GM18951 (cell line): Measurements from ENCODE around the gene ATRNL1.
"Not testable (repeated sequence)": the region's sequence is repeated elsewhere in the genome, so short reads cannot be mapped to it uniquely, and the experiment has no call there.

Source experiments
- POLR2A ChIP-seq: IDR thresholded peaks from 4 replicates; pipeline ENCODE4 v1.6.1; 2011; ENCODE audit warnings: mild to moderate bottlenecking; ENCODE audit not compliant: insufficient read length, insufficient read depth; ENCODE audit errors: extremely low read depth
- in situ Hi-C: fragments of 300-500 bp; cut with MboI; formaldehyde crosslinking; loops from one replicate; pipeline ENCODE4 v1.12.0; 2022; ENCODE audit warnings: low sequenced_read_pairs, mixed read lengths, inconsistent platforms; ENCODE audit not compliant: unreplicated experiment

ATRNL1 gene

GRCh38 chr10:115762029-115762428, 668.9 kb downstream of the ATRNL1 start:
- TF ChIP-seq POLR2A: no peak
- in situ Hi-C loops: no loop called here

DNA sequence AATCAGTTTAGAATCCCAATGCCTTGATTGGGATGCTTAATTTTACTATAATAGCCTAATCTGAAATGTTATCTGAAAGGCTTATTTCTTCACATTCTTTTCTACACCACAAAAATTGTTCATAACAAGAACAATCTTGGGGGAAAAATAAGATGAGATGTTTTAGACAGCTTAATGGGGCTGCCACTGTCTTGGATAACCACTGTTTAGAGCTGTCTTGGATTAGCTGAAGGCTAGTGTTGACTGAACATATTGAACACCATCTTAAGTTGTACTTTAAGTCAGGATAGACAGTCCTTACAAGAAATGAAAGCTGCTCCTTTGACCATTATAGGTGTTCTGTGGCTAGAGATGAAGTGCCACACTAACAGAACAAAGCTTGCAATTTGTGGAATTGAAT, 678.6 kb downstream of the ATRNL1 start:
- TF ChIP-seq POLR2A: no peak
- in situ Hi-C loops: no loop called here

- TF ChIP-seq POLR2A: no peak
- in situ Hi-C loops: no loop called here
Observed at GRCh38 chr10:115772606-115773005, 679.4 kb downstream of the ATRNL1 start.

- TF ChIP-seq POLR2A: no peak
- in situ Hi-C loops: no loop called here
Observed at GRCh38 chr10:115773832-115774231, 680.7 kb downstream of the ATRNL1 start.

GRCh38 chr10:115774721-115775120, 681.6 kb downstream of the ATRNL1 start:
- in situ Hi-C loops: no loop called here
- TF ChIP-seq POLR2A: no peak

- in situ Hi-C loops: no loop called here
- TF ChIP-seq POLR2A: no peak
Observed at GRCh38 chr10:115777646-115778045, 684.5 kb downstream of the ATRNL1 start.

- in situ Hi-C loops: no loop called here
- no peak for TF ChIP-seq POLR2A
Observed at GRCh38 chr10:115790220-115790619, 697.1 kb downstream of the ATRNL1 start.

- in situ Hi-C loops: no loop called here
- TF ChIP-seq POLR2A: no peak
Observed at GRCh38 chr10:115795964-115796363, 702.8 kb downstream of the ATRNL1 start.

GRCh38 chr10:115801457-115801856, 708.3 kb downstream of the ATRNL1 start:
- in situ Hi-C loops: loop anchor here (25.0 kb wide), 1 partner anchor 586 kb away; no protein-coding TSS in a partner anchor
- TF ChIP-seq POLR2A: no peak

DNA sequence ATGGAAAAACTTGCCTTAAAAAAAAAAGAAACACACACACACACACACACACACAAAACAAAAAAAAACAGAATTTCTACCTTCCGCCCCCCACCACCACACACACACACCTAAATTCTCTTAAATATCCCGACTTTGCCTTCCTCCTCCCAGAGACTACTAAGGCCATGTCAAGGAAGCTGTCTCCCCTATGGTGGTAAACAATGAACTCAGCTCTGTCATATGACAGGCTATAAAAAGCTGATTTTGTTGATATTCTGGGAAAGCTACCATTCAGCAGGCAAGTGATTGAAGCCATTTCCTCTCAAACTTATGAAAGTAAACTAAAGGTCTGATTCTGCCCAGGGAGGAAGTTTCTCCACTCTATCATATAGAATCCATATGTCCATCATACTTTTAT, 708.8 kb downstream of the ATRNL1 start:
- TF ChIP-seq POLR2A: no peak
- in situ Hi-C loops: loop anchor here (25.0 kb wide), 1 partner anchor 585 kb away; no protein-coding TSS in a partner anchor

DNA sequence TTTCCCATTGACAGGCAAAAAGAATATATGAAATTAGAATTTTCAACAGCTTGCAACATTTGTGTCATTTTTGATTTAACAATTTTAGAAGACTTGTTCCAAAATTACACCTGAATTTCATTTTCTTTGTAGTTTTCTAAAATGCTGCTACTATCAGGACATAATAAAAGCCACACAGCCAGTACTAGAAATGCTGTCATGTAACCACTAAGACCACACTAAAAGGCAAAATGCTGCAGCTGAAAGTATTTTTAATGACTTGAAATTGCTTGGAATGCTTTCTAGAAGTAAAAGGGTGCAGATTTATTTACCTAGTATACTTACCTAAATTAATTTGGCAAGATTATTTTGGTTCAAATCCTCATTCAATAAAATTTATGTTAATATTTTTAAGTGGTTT, 709.7 kb downstream of the ATRNL1 start:
- in situ Hi-C loops: loop anchor here (25.0 kb wide), 1 partner anchor 584 kb away; no protein-coding TSS in a partner anchor
- no peak for TF ChIP-seq POLR2A

- TF ChIP-seq POLR2A: no peak
- in situ Hi-C loops: loop anchor here (25.0 kb wide), 1 partner anchor 573 kb away; no protein-coding TSS in a partner anchor
Observed at GRCh38 chr10:115814542-115814941, 721.4 kb downstream of the ATRNL1 start.

GRCh38 chr10:115818012-115818411, 724.8 kb downstream of the ATRNL1 start:
- in situ Hi-C loops: loop anchor here (25.0 kb wide), 1 partner anchor 569 kb away; no protein-coding TSS in a partner anchor
- TF ChIP-seq POLR2A: no peak

DNA sequence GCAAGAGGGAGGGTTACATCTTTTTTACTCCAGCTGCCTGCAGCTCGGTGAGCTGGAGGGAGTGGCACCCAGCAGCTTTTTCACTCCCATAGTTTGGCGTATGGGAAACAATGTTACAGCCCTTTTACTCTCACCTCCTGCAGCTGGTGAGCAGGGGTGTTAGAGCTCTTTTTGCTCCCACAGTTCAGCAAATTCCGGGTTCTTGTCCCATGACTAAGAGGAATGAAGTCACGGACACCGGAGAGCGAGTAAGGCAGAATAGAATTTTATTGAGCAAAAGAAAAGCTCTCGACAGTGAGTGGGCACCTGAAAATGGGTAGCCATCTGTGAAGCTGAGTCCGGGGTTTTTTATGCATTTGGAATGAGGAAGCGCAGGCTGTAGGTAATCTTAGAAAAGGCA, 733.2 kb downstream of the ATRNL1 start:
- TF ChIP-seq POLR2A: no peak
- in situ Hi-C loops: no loop called here

- in situ Hi-C loops: no loop called here
- TF ChIP-seq POLR2A: no peak
Observed at GRCh38 chr10:115827231-115828009, 734.3 kb downstream of the ATRNL1 start.

DNA sequence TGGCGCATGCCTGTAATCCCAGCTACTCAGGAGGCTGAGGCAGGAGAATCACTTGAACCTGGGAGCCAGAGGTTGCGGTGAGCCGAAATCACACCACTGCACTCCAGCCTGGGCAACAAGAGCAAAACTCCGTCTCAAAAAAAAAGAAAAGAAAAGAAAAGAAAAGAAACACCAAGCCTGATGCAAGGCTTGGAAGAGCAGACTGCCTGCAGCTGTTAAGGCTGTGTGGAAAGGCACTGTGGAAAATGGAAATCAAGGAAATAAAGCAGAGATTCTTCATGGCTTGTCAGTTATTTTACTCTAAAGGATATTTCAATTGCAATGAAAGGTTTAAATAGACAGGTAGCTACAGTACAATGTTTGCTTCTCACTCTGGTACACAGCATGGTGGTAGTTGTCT, 735.0 kb downstream of the ATRNL1 start:
- in situ Hi-C loops: not testable (repeated sequence)
